HepG2 (cell line): Measurements from ENCODE around the gene CDC34. TPM values are rescaled to one million over a fixed set of nuclear protein-coding genes. Genes with fewer than 3 reads are reported as not detected.
A peak's percentile ranks its signal among the peaks of the same experiment; 100 is the strongest.

ENCODE experiments used
- ARNT ChIP-seq: fragments of 450-650 bp; IDR thresholded peaks from 2 replicates; pipeline ENCODE4 v1.6.1; 2017
- KDM5B ChIP-seq: sonication (generic); formaldehyde crosslinking; IDR thresholded peaks from 2 replicates; pipeline ENCODE4 v1.4.0; 2020; ENCODE audit warnings: missing genetic modification reagents, mild to moderate bottlenecking, borderline replicate concordance
- KLF16 ChIP-seq, 2 experiments: sonication (generic) in 1 of 2; formaldehyde crosslinking in 1 of 2; IDR thresholded peaks; 2 replicates each; pipeline versions ENCODE4 v1.6.1 to v1.8.0; 2016 to 2023; ENCODE audit warnings: missing genetic modification reagents in 2 of 2, missing compliant biosample characterization in 1 of 2
- NCOA5 ChIP-seq: sonication (generic); formaldehyde crosslinking; IDR thresholded peaks from 2 replicates; pipeline ENCODE4 v1.4.0; 2020; ENCODE audit warnings: missing genetic modification reagents
- NONO ChIP-seq, 2 experiments: fragments of 450-650 bp in 1 of 2; sonication (generic) in 1 of 2; formaldehyde crosslinking in 1 of 2; IDR thresholded peaks in 1 of 2; conservative IDR thresholded peaks in 1 of 2; 2 replicates each; pipeline versions ENCODE4 v1.6.1 to v1.8.0; 2017 to 2022; ENCODE audit warnings: mild to moderate bottlenecking in 1 of 2, missing genetic modification reagents in 1 of 2, moderate library complexity in 1 of 2
- RFXANK ChIP-seq: IDR thresholded peaks from 2 replicates; pipeline ENCODE4 v1.6.1; 2016
- SAP130 ChIP-seq: IDR thresholded peaks from 2 replicates; pipeline ENCODE4 v1.6.1; 2016; ENCODE audit warnings: low read depth
- U2AF1 ChIP-seq: fragments of 200-400 bp; formaldehyde crosslinking; optimal IDR thresholded peaks from 2 replicates; pipeline ENCODE3; 2017; ENCODE audit warnings: mild to moderate bottlenecking, low read depth, low read length
- ZNF205 ChIP-seq: IDR thresholded peaks from 2 replicates; pipeline ENCODE4 v1.6.1; 2018; ENCODE audit warnings: missing biosample characterization, missing genetic modification reagents
- ZNF44 ChIP-seq: sonication (generic); formaldehyde crosslinking; IDR thresholded peaks from 2 replicates; pipeline ENCODE4 v1.5.1; 2020; ENCODE audit warnings: mild to moderate bottlenecking, missing genetic modification reagents
- ZNF510 ChIP-seq: sonication (generic); formaldehyde crosslinking; IDR thresholded peaks from 2 replicates; pipeline ENCODE4 v1.4.0; 2020; ENCODE audit warnings: low read depth, mild to moderate bottlenecking, missing genetic modification reagents
- ZNF549 ChIP-seq: sonication (generic); formaldehyde crosslinking; IDR thresholded peaks from 2 replicates; pipeline ENCODE4 v1.5.0; 2020; ENCODE audit warnings: missing genetic modification reagents
- ZNF558 ChIP-seq: sonication (generic); formaldehyde crosslinking; IDR thresholded peaks from 2 replicates; pipeline ENCODE4 v1.9.0; 2022; ENCODE audit warnings: mild to moderate bottlenecking, missing genetic modification reagents, borderline replicate concordance
- ZNF569 ChIP-seq: sonication (generic); formaldehyde crosslinking; IDR thresholded peaks from 2 replicates; pipeline ENCODE4 v1.5.0; 2020; ENCODE audit warnings: mild to moderate bottlenecking, missing genetic modification reagents, moderate library complexity, borderline replicate concordance
- ZNF570 ChIP-seq: sonication (generic); formaldehyde crosslinking; IDR thresholded peaks from 2 replicates; pipeline ENCODE4 v1.4.0; 2020; ENCODE audit warnings: mild to moderate bottlenecking, missing genetic modification reagents, borderline replicate concordance
- ZNF607 ChIP-seq: sonication (generic); formaldehyde crosslinking; IDR thresholded peaks from 2 replicates; pipeline ENCODE4 v1.5.1; 2020; ENCODE audit warnings: missing genetic modification reagents, mild to moderate bottlenecking, borderline replicate concordance
- ZNF713 ChIP-seq: sonication (generic); formaldehyde crosslinking; IDR thresholded peaks from 2 replicates; pipeline ENCODE4 v1.4.0; 2020; ENCODE audit warnings: mild to moderate bottlenecking, missing genetic modification reagents
- polyA plus RNA-seq, 8 experiments: library from polyadenylated mRNA; depleted of rRNA in 3 of 8; stranded (reverse) in 7 of 8; unstranded in 1 of 8; fragments of >200 nt; fragmentation: Illumina TruSeq in 4 of 8; extraction: Trizol in 4 of 8; gene quantifications; 2 replicates each; pipeline versions ENCODE4 v1.2.1 to v1.2.3, GENCODE V29; 2011 to 2016; ENCODE audit warnings: low read depth in 4 of 8, missing spikeins in 1 of 8, mixed read lengths in 1 of 8; ENCODE audit not compliant: insufficient read depth in 1 of 8
- total RNA-seq, 5 experiments: library from RNA; depleted of rRNA; stranded (reverse); fragments of >200 nt; fragmentation: Illumina TruSeq; extraction: Trizol; gene quantifications; 2 replicates each; pipeline ENCODE4 v1.2.3, GENCODE V29; 2016; ENCODE audit warnings: low read depth in 1 of 5
- TF ChIP-seq, protein P1 (sequence below): sonication (generic); formaldehyde crosslinking; IDR thresholded peaks from 2 replicates; pipeline ENCODE4 v1.4.0; 2020; ENCODE audit warnings: mild to moderate bottlenecking, missing genetic modification reagents
- TF ChIP-seq, protein P2 (sequence below): sonication (generic); formaldehyde crosslinking; IDR thresholded peaks from 2 replicates; pipeline ENCODE4 v1.8.0; 2022; ENCODE audit warnings: mild to moderate bottlenecking, missing genetic modification reagents; ENCODE audit not compliant: insufficient replicate concordance
- TF ChIP-seq, protein P3 (sequence below): IDR thresholded peaks from 2 replicates; pipeline ENCODE4 v1.6.1; 2016; ENCODE audit warnings: missing compliant biosample characterization, missing genetic modification reagents, borderline replicate concordance
- TF ChIP-seq, protein P4 (sequence below): sonication (generic); formaldehyde crosslinking; IDR thresholded peaks from 2 replicates; pipeline ENCODE4 v1.8.0; 2022; ENCODE audit warnings: mild to moderate bottlenecking, missing genetic modification reagents

The CDC34 gene
- total and polyA plus RNA-seq, 2 of the 13 experiments (the other 11 are each of a cell fraction or from before 2014, with no cell fraction given), result 138 to 150 TPM

GRCh38 chr19:524062-524674 is 7.4 kb upstream of the CDC34 start (continued):
- TF ChIP-seq, protein P1, sequence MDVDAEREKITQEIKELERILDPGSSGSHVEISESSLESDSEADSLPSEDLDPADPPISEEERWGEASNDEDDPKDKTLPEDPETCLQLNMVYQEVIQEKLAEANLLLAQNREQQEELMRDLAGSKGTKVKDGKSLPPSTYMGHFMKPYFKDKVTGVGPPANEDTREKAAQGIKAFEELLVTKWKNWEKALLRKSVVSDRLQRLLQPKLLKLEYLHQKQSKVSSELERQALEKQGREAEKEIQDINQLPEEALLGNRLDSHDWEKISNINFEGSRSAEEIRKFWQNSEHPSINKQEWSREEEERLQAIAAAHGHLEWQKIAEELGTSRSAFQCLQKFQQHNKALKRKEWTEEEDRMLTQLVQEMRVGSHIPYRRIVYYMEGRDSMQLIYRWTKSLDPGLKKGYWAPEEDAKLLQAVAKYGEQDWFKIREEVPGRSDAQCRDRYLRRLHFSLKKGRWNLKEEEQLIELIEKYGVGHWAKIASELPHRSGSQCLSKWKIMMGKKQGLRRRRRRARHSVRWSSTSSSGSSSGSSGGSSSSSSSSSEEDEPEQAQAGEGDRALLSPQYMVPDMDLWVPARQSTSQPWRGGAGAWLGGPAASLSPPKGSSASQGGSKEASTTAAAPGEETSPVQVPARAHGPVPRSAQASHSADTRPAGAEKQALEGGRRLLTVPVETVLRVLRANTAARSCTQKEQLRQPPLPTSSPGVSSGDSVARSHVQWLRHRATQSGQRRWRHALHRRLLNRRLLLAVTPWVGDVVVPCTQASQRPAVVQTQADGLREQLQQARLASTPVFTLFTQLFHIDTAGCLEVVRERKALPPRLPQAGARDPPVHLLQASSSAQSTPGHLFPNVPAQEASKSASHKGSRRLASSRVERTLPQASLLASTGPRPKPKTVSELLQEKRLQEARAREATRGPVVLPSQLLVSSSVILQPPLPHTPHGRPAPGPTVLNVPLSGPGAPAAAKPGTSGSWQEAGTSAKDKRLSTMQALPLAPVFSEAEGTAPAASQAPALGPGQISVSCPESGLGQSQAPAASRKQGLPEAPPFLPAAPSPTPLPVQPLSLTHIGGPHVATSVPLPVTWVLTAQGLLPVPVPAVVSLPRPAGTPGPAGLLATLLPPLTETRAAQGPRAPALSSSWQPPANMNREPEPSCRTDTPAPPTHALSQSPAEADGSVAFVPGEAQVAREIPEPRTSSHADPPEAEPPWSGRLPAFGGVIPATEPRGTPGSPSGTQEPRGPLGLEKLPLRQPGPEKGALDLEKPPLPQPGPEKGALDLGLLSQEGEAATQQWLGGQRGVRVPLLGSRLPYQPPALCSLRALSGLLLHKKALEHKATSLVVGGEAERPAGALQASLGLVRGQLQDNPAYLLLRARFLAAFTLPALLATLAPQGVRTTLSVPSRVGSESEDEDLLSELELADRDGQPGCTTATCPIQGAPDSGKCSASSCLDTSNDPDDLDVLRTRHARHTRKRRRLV (CRISPR knock-in tag), result no peak
- TF ChIP-seq U2AF1, result no peak
- no peak for TF ChIP-seq ZNF510
- no peak for TF ChIP-seq NCOA5
- peak; percentile 19; the same call in 1 of the 2 replicates for TF ChIP-seq ZNF205 (CRISPR knock-in tag)
- TF ChIP-seq ZNF44 (CRISPR knock-in tag), result no peak
- peak in 1 of 2 experiments; percentile 46; a peak in 1 of 4 replicates for TF ChIP-seq KLF16 (CRISPR knock-in tag; IDR thresholded peaks at IDR 0.05)
- TF ChIP-seq, protein P2, sequence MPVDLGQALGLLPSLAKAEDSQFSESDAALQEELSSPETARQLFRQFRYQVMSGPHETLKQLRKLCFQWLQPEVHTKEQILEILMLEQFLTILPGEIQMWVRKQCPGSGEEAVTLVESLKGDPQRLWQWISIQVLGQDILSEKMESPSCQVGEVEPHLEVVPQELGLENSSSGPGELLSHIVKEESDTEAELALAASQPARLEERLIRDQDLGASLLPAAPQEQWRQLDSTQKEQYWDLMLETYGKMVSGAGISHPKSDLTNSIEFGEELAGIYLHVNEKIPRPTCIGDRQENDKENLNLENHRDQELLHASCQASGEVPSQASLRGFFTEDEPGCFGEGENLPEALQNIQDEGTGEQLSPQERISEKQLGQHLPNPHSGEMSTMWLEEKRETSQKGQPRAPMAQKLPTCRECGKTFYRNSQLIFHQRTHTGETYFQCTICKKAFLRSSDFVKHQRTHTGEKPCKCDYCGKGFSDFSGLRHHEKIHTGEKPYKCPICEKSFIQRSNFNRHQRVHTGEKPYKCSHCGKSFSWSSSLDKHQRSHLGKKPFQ (CRISPR knock-in tag), result no peak
- TF ChIP-seq ZNF570 (CRISPR knock-in tag), result no peak
- peak; percentile 68; the same call in 1 of the 2 replicates for TF ChIP-seq KDM5B
- peak; percentile 39; the same call in 1 of the 2 replicates for TF ChIP-seq ZNF607 (CRISPR knock-in tag)
- TF ChIP-seq, protein P3, sequence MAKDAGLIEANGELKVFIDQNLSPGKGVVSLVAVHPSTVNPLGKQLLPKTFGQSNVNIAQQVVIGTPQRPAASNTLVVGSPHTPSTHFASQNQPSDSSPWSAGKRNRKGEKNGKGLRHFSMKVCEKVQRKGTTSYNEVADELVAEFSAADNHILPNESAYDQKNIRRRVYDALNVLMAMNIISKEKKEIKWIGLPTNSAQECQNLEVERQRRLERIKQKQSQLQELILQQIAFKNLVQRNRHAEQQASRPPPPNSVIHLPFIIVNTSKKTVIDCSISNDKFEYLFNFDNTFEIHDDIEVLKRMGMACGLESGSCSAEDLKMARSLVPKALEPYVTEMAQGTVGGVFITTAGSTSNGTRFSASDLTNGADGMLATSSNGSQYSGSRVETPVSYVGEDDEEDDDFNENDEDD, result peak; percentile 62; the same call in 1 of the 2 replicates
- no peak for TF ChIP-seq ZNF558 (CRISPR knock-in tag)
- no peak for TF ChIP-seq RFXANK (CRISPR knock-in tag)
- no peak for TF ChIP-seq ZNF549
- TF ChIP-seq, protein P4, sequence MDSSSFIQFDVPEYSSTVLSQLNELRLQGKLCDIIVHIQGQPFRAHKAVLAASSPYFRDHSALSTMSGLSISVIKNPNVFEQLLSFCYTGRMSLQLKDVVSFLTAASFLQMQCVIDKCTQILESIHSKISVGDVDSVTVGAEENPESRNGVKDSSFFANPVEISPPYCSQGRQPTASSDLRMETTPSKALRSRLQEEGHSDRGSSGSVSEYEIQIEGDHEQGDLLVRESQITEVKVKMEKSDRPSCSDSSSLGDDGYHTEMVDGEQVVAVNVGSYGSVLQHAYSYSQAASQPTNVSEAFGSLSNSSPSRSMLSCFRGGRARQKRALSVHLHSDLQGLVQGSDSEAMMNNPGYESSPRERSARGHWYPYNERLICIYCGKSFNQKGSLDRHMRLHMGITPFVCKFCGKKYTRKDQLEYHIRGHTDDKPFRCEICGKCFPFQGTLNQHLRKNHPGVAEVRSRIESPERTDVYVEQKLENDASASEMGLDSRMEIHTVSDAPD (CRISPR knock-in tag), result 0 out of 2 replicates have a peak, but pooled peaks have one; percentile 47
- peak; percentile 78 for TF ChIP-seq SAP130 (CRISPR knock-in tag)
- TF ChIP-seq NONO (IDR thresholded peaks at IDR 0.05), result no peak
- peak; percentile 93 for TF ChIP-seq NONO (CRISPR knock-in tag; conservative IDR thresholded peaks at IDR 0.05)
- TF ChIP-seq ARNT, result no peak
- TF ChIP-seq ZNF569, result no peak
- no peak for TF ChIP-seq ZNF713 (CRISPR knock-in tag)
